GM20000 (cell line): Measurements from ENCODE around the gene KIF13A.
"Not testable (repeated sequence)": the region's sequence is repeated elsewhere in the genome, so short reads cannot be mapped to it uniquely, and the experiment has no call there.

Experiments used
- DNase-seq: peaks from one replicate; pipeline ENCODE4 v3.0.0; 2012; ENCODE audit warnings: low spot score
- CTCF ChIP-seq: IDR thresholded peaks from 2 replicates; pipeline ENCODE4 v1.5.1; 2012; ENCODE audit warnings: mild to moderate bottlenecking, control low read depth; ENCODE audit errors: extremely low read depth, missing control alignments

The KIF13A gene

DNA sequence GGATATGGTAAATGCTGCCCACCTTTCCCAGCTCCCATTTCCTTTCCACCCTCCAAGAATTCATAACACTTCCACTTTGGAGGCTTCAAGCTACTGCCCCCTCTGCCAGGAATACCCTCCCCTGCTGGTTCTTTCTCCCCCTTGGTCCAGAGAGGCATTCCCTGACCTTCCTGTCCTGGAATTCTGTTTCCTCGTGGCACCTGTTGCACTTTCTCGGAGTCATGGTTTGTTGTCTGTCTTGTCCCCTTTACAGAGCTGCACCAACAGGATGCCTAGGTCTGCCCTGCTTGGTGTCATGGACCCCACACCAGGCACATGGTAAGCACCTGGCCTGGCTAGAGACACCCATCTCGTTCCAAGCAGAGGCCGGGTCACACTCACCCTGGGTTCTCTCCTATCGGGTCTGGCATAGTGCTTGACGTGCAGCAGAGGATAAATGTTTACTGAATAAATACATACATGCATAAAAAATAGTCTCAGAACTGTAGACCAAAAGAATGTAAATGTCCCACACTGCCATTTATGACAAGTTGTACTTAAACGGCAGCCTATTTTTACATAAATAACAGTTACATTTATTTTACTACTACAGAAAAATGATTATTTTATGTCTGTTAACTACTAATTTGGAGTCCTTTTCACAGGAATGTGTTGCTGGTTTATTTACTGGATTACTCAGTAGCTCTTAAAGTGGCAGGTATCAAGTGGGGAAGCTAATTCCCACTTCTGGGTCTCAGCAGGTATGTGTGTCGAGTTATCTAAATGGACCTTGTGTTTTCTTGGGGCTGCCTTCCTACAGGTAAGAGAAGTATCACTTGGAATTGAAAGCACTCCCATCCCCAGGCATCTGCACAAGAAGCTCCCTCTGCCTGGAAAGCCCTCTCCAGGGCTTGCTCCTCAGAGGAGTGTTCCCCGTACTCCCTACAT is 69.3 kb downstream of the KIF13A start:
- no peak for DNase-seq
- no peak for TF ChIP-seq CTCF

DNA sequence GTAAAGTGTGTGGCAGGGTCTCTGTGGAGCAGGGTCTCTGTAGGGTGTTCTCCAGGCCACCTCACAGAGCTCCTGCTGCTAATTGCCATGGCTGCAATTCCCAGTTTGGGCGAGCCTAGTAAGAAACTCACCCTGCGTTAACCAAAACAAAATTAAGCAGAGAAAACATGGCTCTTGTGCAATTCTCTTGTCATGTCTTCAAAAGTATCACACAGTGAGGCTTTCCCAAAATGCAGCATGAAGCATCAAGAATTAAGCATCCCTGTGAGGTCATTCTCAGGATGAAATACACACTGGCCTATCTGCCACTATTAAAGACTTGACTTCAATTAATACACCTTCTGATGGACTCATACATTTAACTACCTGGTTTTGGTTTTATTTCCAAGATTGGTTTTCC is 72.8 kb downstream of the KIF13A start:
- TF ChIP-seq CTCF = no peak
- DNase-seq = no peak

GRCh38 chr6:17912521-17912920 is 74.9 kb downstream of the KIF13A start:
- no peak for DNase-seq
- TF ChIP-seq CTCF = no peak

DNA sequence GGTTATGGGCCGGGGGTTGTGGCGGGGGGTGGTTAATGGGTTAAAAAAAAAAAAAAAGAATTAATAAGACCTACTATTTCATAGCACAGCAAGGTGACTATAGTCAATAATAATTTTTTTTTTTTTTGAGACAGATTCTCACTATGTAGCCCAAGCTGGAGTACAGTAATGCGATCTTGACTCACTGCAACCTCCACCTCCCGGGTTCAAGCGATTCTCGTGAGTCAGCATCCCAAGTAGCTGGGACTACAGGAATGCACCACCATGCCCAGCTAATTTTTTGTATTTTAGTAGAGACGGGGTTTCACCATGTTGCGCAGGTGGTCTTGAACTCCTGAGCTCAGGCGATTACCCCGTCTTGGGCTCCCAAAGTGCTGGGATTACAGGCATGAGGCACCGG is 75.8 kb downstream of the KIF13A start:
- not testable (repeated sequence) for DNase-seq

- no peak for DNase-seq
- no peak for TF ChIP-seq CTCF
Measured at GRCh38 chr6:17910189-17910588, 77.2 kb downstream of the KIF13A start.

DNA sequence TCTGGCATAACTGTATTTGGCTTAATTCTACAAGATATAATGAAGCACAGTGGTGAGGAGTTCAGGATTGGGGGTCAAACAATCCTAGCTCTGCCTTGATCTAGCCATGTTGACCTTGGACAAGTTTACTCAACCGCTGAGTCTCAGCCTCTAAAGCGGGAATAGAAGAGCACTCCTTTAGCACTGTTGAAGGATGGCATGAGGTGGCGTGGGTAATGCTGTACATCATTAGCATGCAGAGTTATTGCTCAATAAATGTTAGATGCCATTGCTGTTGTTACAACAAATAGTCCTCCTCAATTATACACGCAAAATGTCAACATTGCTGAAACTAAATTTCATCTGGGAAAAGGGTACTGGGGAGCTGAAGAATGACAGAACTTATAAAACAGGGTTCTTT is 78.6 kb downstream of the KIF13A start:
- DNase-seq = no peak
- TF ChIP-seq CTCF = no peak

- no peak for TF ChIP-seq CTCF
- DNase-seq = no peak
Measured at GRCh38 chr6:17907406-17908229, 79.8 kb downstream of the KIF13A start.
